Small intestine (tissue), 7 donors: ENCODE results near the gene UFSP2. TPM values are rescaled to one million over a fixed set of nuclear protein-coding genes. Genes with fewer than 3 reads are reported as not detected.

Experiments
- DNase-seq, 2 donors: peaks; one replicate each; pipeline versions ENCODE4 v3.0.0 to v3.0.0-alpha.2; 2013
- FAIRE-seq: peaks from 2 replicates; lab custom pipeline; 2012; peaks lifted over from hg19 to GRCh38; lab: Jason Lieb, UNC
- H3K27ac ChIP-seq, 3 donors: one replicate each; pipeline ENCODE4 v1.5.1; 2013; ENCODE audit warnings: low read length in 2 of 3, mild to moderate bottlenecking in 2 of 3, control low read depth in 1 of 3, inconsistent platforms in 1 of 3, low read depth in 1 of 3, moderate library complexity in 1 of 3
- H3K27me3 ChIP-seq, 3 donors: one replicate each; pipeline ENCODE4 v1.6.1; 2013; ENCODE audit warnings: low read length in 3 of 3, inconsistent platforms in 1 of 3; ENCODE audit not compliant: control insufficient read depth in 3 of 3, insufficient read depth in 3 of 3
- H3K36me3 ChIP-seq, 3 donors: one replicate each; pipeline ENCODE4 v1.6.1; 2013; ENCODE audit warnings: low read length in 3 of 3, inconsistent platforms in 1 of 3, low read depth in 1 of 3, mild to moderate bottlenecking in 1 of 3, moderate library complexity in 1 of 3; ENCODE audit not compliant: control insufficient read depth in 3 of 3, insufficient read depth in 2 of 3
- H3K4me1 ChIP-seq, 3 donors: one replicate each; pipeline ENCODE4 v1.6.1; 2013; ENCODE audit warnings: low read length in 2 of 3, inconsistent platforms in 1 of 3, low read depth in 1 of 3, mild to moderate bottlenecking in 1 of 3, moderate library complexity in 1 of 3; ENCODE audit not compliant: control insufficient read depth in 3 of 3, insufficient read depth in 2 of 3
- H3K4me3 ChIP-seq, 3 donors: one replicate each; pipeline ENCODE4 v1.5.1; 2013; ENCODE audit warnings: low read length in 3 of 3, control low read depth in 1 of 3, inconsistent platforms in 1 of 3, low read depth in 1 of 3, mild to moderate bottlenecking in 1 of 3, moderate library complexity in 1 of 3
- H3K9me3 ChIP-seq, 2 donors: one replicate each; pipeline ENCODE4 v1.6.1; 2013; ENCODE audit warnings: low read depth in 1 of 2, low read length in 1 of 2; ENCODE audit not compliant: control insufficient read depth in 2 of 2, insufficient read depth in 1 of 2
- WGBS, 3 donors: extraction: QIAGEN DNeasy Blood & Tissue Kit; methylation state at CpG; one replicate each; pipeline ENCODE4 v1.1.7; 2013; 5-methylcytosine and 5-hydroxymethylcytosine counted together
- polyA plus RNA-seq, 4 donors: library from polyadenylated mRNA; stranded (reverse) in 3 of 4; unstranded in 1 of 4; fragments of 200-250 nt in 3 of 4; fragments of 120-200 nt in 1 of 4; gene quantifications; one replicate each; pipeline versions ENCODE4 v1.2.1 to v1.2.3, GENCODE V29; 2013
- donor health status: healthy with polysubstance abuse.
- donor health status: control.
- donor health status: control.
- donor health status: Bipolar disorder and iron deficiency.
- donor health status: healthy.

UFSP2 gene
- polyA plus RNA-seq, 4 donors, result 14.1 to 25.6 (median 17.5) TPM

- no peak for FAIRE-seq
- Histone ChIP-seq H3K36me3 (peaks cover 0 to 37% (median 0%) of the 10 kb centered on the region in 3 donors), H3K4me1 (no peaks in the 10 kb centered on the region), H3K4me3 (no peak overlapping the region), H3K27me3 (no peaks in the 10 kb centered on the region), H3K9me3 (no peaks in the 10 kb centered on the region), H3K27ac (no peak overlapping the region)
- WGBS, 3 donors, result 87 to 95% (median 88%) methylated on average over 13 of the region's 13 CpGs
- DNase-seq, result no peak
Observed at GRCh38 chr4:185351691-185352090, 74.1 kb downstream of the UFSP2 start.

Other genes starting within 250 kb of the UFSP2 start
- 10 to 100 TPM in 1 of 4 donors, 1 to 10 TPM in 3; 1.6 to 19.7 (median 5.5) TPM for gene CFAP97, start 222.0 kb downstream of the UFSP2 start, polyA plus RNA-seq
- gene SNX25, start 216.4 kb downstream of the UFSP2 start, polyA plus RNA-seq, result 10 to 100 TPM in 1 of 4 donors, 1 to 10 TPM in 3; 1.9 to 12.6 (median 3.7) TPM
- gene LRP2BP, start 30.0 kb downstream of the UFSP2 start, polyA plus RNA-seq, result 1 to 10 TPM in 1 of 4 donors, under 1 TPM in 2, not detected in 1; 0.21 to 1.6 (median 0.22) TPM
- 10 to 100 TPM in 1 of 4 donors, 1 to 10 TPM in 3; 7.4 to 12.7 (median 8.4) TPM for gene ANKRD37, start 29.1 kb downstream of the UFSP2 start, polyA plus RNA-seq
- gene CCDC110, start 45.8 kb upstream of the UFSP2 start, polyA plus RNA-seq, result under 1 TPM in 2 of 4 donors, not detected in 2; 0.58 TPM
- gene PDLIM3, start 109.5 kb upstream of the UFSP2 start, polyA plus RNA-seq, result 10 to 100 TPM in 2 of 4 donors, 1 to 10 TPM in 2; 2.9 to 27.6 (median 15.3) TPM